H9 (cell line): ENCODE data around the gene PARP16. TPM values are rescaled to one million over a fixed set of nuclear protein-coding genes. Genes with fewer than 3 reads are reported as not detected.

Experiments used
- DNase-seq: peaks from one replicate; pipeline ENCODE4 v3.0.0-alpha.2; 2017
- H2AFZ ChIP-seq: one replicate; pipeline ENCODE4 v1.6.1; 2013; ENCODE audit warnings: mild to moderate bottlenecking, low read length, control low read depth, moderate library complexity
- H2AK5ac ChIP-seq: 2 replicates; pipeline ENCODE4 v1.6.1; 2013; ENCODE audit warnings: low read length, control low read depth, mixed read lengths; ENCODE audit not compliant: insufficient read length
- H2BK120ac ChIP-seq: one replicate; pipeline ENCODE4 v1.6.1; 2013; ENCODE audit warnings: low read depth, mild to moderate bottlenecking, low read length, control low read depth, inconsistent platforms; ENCODE audit not compliant: poor library complexity, severe bottlenecking
- H2BK12ac ChIP-seq: 2 replicates; pipeline ENCODE4 v1.6.1; 2013; ENCODE audit warnings: low read length, control low read depth, mixed read lengths, low read depth; ENCODE audit not compliant: insufficient read length
- H2BK15ac ChIP-seq: 2 replicates; pipeline ENCODE4 v1.6.1; 2013; ENCODE audit warnings: low read depth, low read length, control low read depth
- H2BK20ac ChIP-seq: one replicate; pipeline ENCODE4 v1.6.1; 2013; ENCODE audit warnings: low read depth, mild to moderate bottlenecking, low read length, control low read depth, inconsistent platforms; ENCODE audit not compliant: poor library complexity, severe bottlenecking
- H2BK5ac ChIP-seq: 2 replicates; pipeline ENCODE4 v1.6.1; 2013; ENCODE audit warnings: low read length, control low read depth, mixed read lengths; ENCODE audit not compliant: insufficient read length
- H3K14ac ChIP-seq: 2 replicates; pipeline ENCODE4 v1.6.1; 2013; ENCODE audit warnings: low read length, control low read depth; ENCODE audit not compliant: insufficient read depth
- H3K18ac ChIP-seq: 2 replicates; pipeline ENCODE4 v1.6.1; 2013; ENCODE audit warnings: low read depth, mild to moderate bottlenecking, mixed read lengths, low read length, control low read depth; ENCODE audit not compliant: insufficient read length
- H3K23ac ChIP-seq: 2 replicates; pipeline ENCODE4 v1.6.1; 2013; ENCODE audit warnings: low read length, control low read depth, mixed read lengths, low read depth; ENCODE audit not compliant: insufficient read length
- H3K23me2 ChIP-seq: 2 replicates; pipeline ENCODE4 v1.6.1; 2013; ENCODE audit warnings: low read depth, mild to moderate bottlenecking, mixed read lengths, low read length, control low read depth; ENCODE audit not compliant: insufficient read length, poor library complexity, severe bottlenecking
- H3K27ac ChIP-seq: 2 replicates; pipeline ENCODE4 v1.5.1; 2013; ENCODE audit warnings: low read length, control low read depth, mixed read lengths, low read depth; ENCODE audit not compliant: insufficient read length
- H3K27me3 ChIP-seq: 2 replicates; pipeline ENCODE4 v1.6.1; 2013; ENCODE audit warnings: low read length, control low read depth, inconsistent platforms; ENCODE audit not compliant: insufficient read depth
- H3K4ac ChIP-seq: 2 replicates; pipeline ENCODE4 v1.6.1; 2013; ENCODE audit warnings: low read depth, mild to moderate bottlenecking, control low read depth, inconsistent platforms, low read length, moderate library complexity
- H3K4me1 ChIP-seq: 2 replicates; pipeline ENCODE4 v1.6.1; 2013; ENCODE audit warnings: low read length, control low read depth, inconsistent platforms; ENCODE audit not compliant: insufficient read depth
- H3K4me2 ChIP-seq: 2 replicates; pipeline ENCODE4 v1.6.1; 2013; ENCODE audit warnings: low read length, control low read depth, mixed read lengths; ENCODE audit not compliant: insufficient read length, insufficient read depth
- H3K56ac ChIP-seq: 2 replicates; pipeline ENCODE4 v1.6.1; 2013; ENCODE audit warnings: low read depth, mild to moderate bottlenecking, mixed read lengths, low read length, control low read depth; ENCODE audit not compliant: insufficient read length
- H3K79me1 ChIP-seq: 2 replicates; pipeline ENCODE4 v1.6.1; 2013; ENCODE audit warnings: low read depth, mild to moderate bottlenecking, moderate library complexity, low read length, control low read depth, inconsistent platforms; ENCODE audit not compliant: insufficient read depth, poor library complexity, severe bottlenecking
- H3K79me2 ChIP-seq: 2 replicates; pipeline ENCODE4 v1.6.1; 2013; ENCODE audit warnings: low read length, control low read depth, inconsistent platforms; ENCODE audit not compliant: insufficient read depth
- H3K9ac ChIP-seq: 2 replicates; pipeline ENCODE4 v1.6.1; 2013; ENCODE audit warnings: low read length, control low read depth, mixed read lengths; ENCODE audit not compliant: insufficient read length; ENCODE audit errors: extremely low read depth
- H3K9me3 ChIP-seq: one replicate; pipeline ENCODE4 v1.6.1; 2013; ENCODE audit warnings: low read depth, low read length, inconsistent platforms; ENCODE audit not compliant: control insufficient read depth
- H3T11ph ChIP-seq: one replicate; pipeline ENCODE4 v1.6.1; 2013; ENCODE audit warnings: mild to moderate bottlenecking, low read length, control low read depth, inconsistent platforms
- H4K20me1 ChIP-seq: one replicate; pipeline ENCODE4 v1.6.1; 2013; ENCODE audit not compliant: control insufficient read depth, insufficient read length, insufficient read depth
- H4K5ac ChIP-seq: 2 replicates; pipeline ENCODE4 v1.6.1; 2013; ENCODE audit warnings: low read depth, mild to moderate bottlenecking, mixed read lengths, low read length, control low read depth; ENCODE audit not compliant: insufficient read length
- H4K8ac ChIP-seq: replicated peaks from 2 replicates; pipeline ENCODE4 v1.6.1; 2013; ENCODE audit warnings: low read length, control low read depth, mixed read lengths, low read depth; ENCODE audit not compliant: insufficient read length
- H4K91ac ChIP-seq: 2 replicates; pipeline ENCODE4 v1.6.1; 2013; ENCODE audit warnings: low read depth, mild to moderate bottlenecking, moderate library complexity, mixed read lengths, low read length, control low read depth; ENCODE audit not compliant: insufficient read length
- H3K27ac Mint-ChIP-seq, 3 experiments: 2 replicates in 2 of 3; 3 replicates in 1 of 3; pipeline ENCODE4 v1.8.0; 2020 to 2021; ENCODE audit warnings: mixed read lengths in 3 of 3, mild to moderate bottlenecking in 1 of 3, moderate library complexity in 1 of 3
- H3K27me3 Mint-ChIP-seq: 2 replicates; pipeline ENCODE4 v1.8.0; 2021; ENCODE audit warnings: low read depth, mild to moderate bottlenecking, moderate library complexity, mixed read lengths
- H3K36me3 Mint-ChIP-seq, 3 experiments: 2 replicates in 2 of 3; 3 replicates in 1 of 3; pipeline ENCODE4 v1.8.0; 2020 to 2021; ENCODE audit warnings: low read depth in 3 of 3, mixed read lengths in 3 of 3; ENCODE audit not compliant: insufficient read depth in 1 of 3
- H3K4me1 Mint-ChIP-seq, 2 experiments: 2 replicates each; pipeline ENCODE4 v1.8.0; 2020; ENCODE audit warnings: mixed read lengths in 2 of 2
- H3K4me3 Mint-ChIP-seq, 2 experiments: 2 replicates in 1 of 2; 3 replicates in 1 of 2; pipeline ENCODE4 v1.8.0; 2020 to 2021; ENCODE audit warnings: mild to moderate bottlenecking in 2 of 2, mixed read lengths in 2 of 2, moderate library complexity in 1 of 2
- H3K9me3 Mint-ChIP-seq, 2 experiments: 2 replicates in 1 of 2; 3 replicates in 1 of 2; pipeline ENCODE4 v1.8.0; 2020; ENCODE audit warnings: mild to moderate bottlenecking in 2 of 2, mixed read lengths in 2 of 2, moderate library complexity in 1 of 2
- CTCF ChIP-seq: fragments of 200-600 bp; sonication (generic); conservative IDR thresholded peaks from 3 replicates; pipeline ENCODE4 v1.8.0; 2021; ENCODE audit warnings: antibody characterized with exemption, mild to moderate bottlenecking
- WGBS: extraction: QIAGEN DNeasy Blood & Tissue Kit; methylation state at CpG from one replicate; pipeline ENCODE4 v1.1.7; 2013; ENCODE audit warnings: missing lambda C conversion rate, low lambda C conversion rate, mixed read lengths; ENCODE audit not compliant: insufficient read length; ENCODE audit errors: extremely low coverage; 5-methylcytosine and 5-hydroxymethylcytosine counted together
- total RNA-seq: library from RNA; stranded (reverse); gene quantifications from 2 replicates; pipeline ENCODE4 v1.2.1, GENCODE V29; 2021

Gene PARP16
- total RNA-seq, 1 experiment from 2014 or later = 3.9 TPM

GRCh38 chr15:65217526-65218482 is 68.9 kb downstream of the PARP16 start:
- H3K9me3 ChIP-seq = no peaks in the 10 kb centered on the region
- Mint-ChIP-seq H3K4me1 (peaks cover 1 to 7% of the 10 kb centered on the region in 2 experiments; a peak in 3 of 4 replicates), H3K9me3 (no peaks in the 10 kb centered on the region), H3K27me3 (0 out of 2 replicates have a peak, but pooled peaks cover under 1% of the 10 kb centered on the region), H3K36me3 (no peaks in the 10 kb centered on the region; a peak in 1 of 7 replicates), H3K4me3 (no peak overlapping the region), H3K27ac (no peak overlapping the region)
- H4K8ac ChIP-seq = no peak overlapping the region
- H2BK120ac ChIP-seq = no peak overlapping the region
- no peak overlapping the region for H2BK20ac ChIP-seq
- H3K23ac ChIP-seq = no peak overlapping the region
- H4K91ac ChIP-seq = no peak overlapping the region
- H3K9ac ChIP-seq = no peak overlapping the region
- no peaks in the 10 kb centered on the region for H3K79me1 ChIP-seq
- no peak overlapping the region for H3K4ac ChIP-seq
- H3T11ph ChIP-seq = no peak overlapping the region
- H3K4me2 ChIP-seq = no peak overlapping the region
- no peak overlapping the region for H2AFZ ChIP-seq
- no peaks in the 10 kb centered on the region for H3K23me2 ChIP-seq
- H3K56ac ChIP-seq = no peak overlapping the region
- H3K79me2 ChIP-seq = no peaks in the 10 kb centered on the region
- no peak overlapping the region for H2BK12ac ChIP-seq
- no peak for TF ChIP-seq CTCF
- no peak overlapping the region for H3K27ac ChIP-seq
- WGBS = no CpG with 5 or more reads among the region's 10 CpGs
- H3K18ac ChIP-seq = no peak overlapping the region
- H4K5ac ChIP-seq = no peak overlapping the region
- no peaks in the 10 kb centered on the region for H3K27me3 ChIP-seq
- H3K4me1 ChIP-seq = no peaks in the 10 kb centered on the region
- no peak overlapping the region for H3K14ac ChIP-seq
- no peak overlapping the region for H2AK5ac ChIP-seq
- H2BK15ac ChIP-seq = no peak overlapping the region
- no peak for DNase-seq
- no peak overlapping the region for H2BK5ac ChIP-seq
- no peaks in the 10 kb centered on the region for H4K20me1 ChIP-seq
